Esophagus squamous epithelium (tissue), 5 donors: ENCODE data around the gene STX8. TPM values are rescaled to one million over a fixed set of nuclear protein-coding genes. Genes with fewer than 3 reads are reported as not detected.

Experiments used
- DNase-seq: peaks from one replicate; lab custom pipeline; 2025; lab: John Stamatoyannopoulos, UW
- H3K27ac ChIP-seq, 4 donors: fragments of 200-600 bp; sonication (generic); one replicate each; pipeline ENCODE4 v1.5.1; 2016 to 2019; ENCODE audit warnings: mild to moderate bottlenecking in 1 of 4
- H3K27me3 ChIP-seq, 4 donors: fragments of 200-600 bp; sonication (generic); 1 replicate in 3 of 4; 2 replicates in 1 of 4; pipeline versions ENCODE4 v1.5.1 to v1.6.0; 2017 to 2021; ENCODE audit warnings: antibody characterized with exemption in 1 of 4
- H3K36me3 ChIP-seq, 3 donors: fragments of 200-600 bp; sonication (generic); one replicate each; pipeline ENCODE4 v1.5.1; 2016 to 2019
- H3K4me1 ChIP-seq, 3 donors: fragments of 200-600 bp; sonication (generic); one replicate each; pipeline ENCODE4 v1.5.1; 2017 to 2019
- H3K4me3 ChIP-seq, 4 donors: fragments of 200-600 bp; sonication (generic); 1 replicate in 3 of 4; 2 replicates in 1 of 4; pipeline ENCODE4 v1.5.1; 2016 to 2019; ENCODE audit warnings: mild to moderate bottlenecking in 2 of 4, moderate library complexity in 1 of 4
- H3K9me3 ChIP-seq, 3 donors: fragments of 200-600 bp; sonication (generic); one replicate each; pipeline ENCODE4 v1.5.1; 2016 to 2019
- CTCF ChIP-seq, 6 experiments: fragments of 450-650 bp in 4 of 6; fragments of 200-600 bp in 2 of 6; sonication (generic) in 2 of 6; IDR thresholded peaks; one replicate each; pipeline ENCODE4 v1.5.1; 2016 to 2019; ENCODE audit warnings: antibody characterized with exemption in 6 of 6, mild to moderate bottlenecking in 4 of 6, moderate library complexity in 4 of 6
- POLR2A ChIP-seq, 4 donors: fragments of 450-650 bp; IDR thresholded peaks; one replicate each; pipeline ENCODE4 v1.6.1; 2017; ENCODE audit warnings: antibody characterized with exemption in 4 of 4, mild to moderate bottlenecking in 4 of 4, moderate library complexity in 3 of 4
- WGBS, 2 donors: methylation state at CpG; one replicate each; pipeline ENCODE4 v1.1.5; 2018; 5-methylcytosine and 5-hydroxymethylcytosine counted together
- intact Hi-C: fragments of 100-400 bp; cut with DNase I; formaldehyde crosslinking; loops from one replicate; pipeline ENCODE4 v1.15.0; 2022
- total RNA-seq, 4 donors: library from RNA; depleted of rRNA; stranded (reverse); fragments of >200 nt; gene quantifications; one replicate each; pipeline ENCODE4 v1.1.0, GENCODE V29; 2016
- donor health status: DM: yes; HTN: yes; CAD: no.

STX8 gene
- total RNA-seq, 4 donors from 2014 or later: 31.8 to 66.4 (median 46.5) TPM

GRCh38 chr17:9273428-9274391 lies 301.9 kb downstream of the STX8 start:
- peak overlapping the region in 1 of 4 donors; percentile 37 for H3K4me3 ChIP-seq
- H3K27ac ChIP-seq: peak overlapping the region; percentile 30 to 66 (median 52)
- no peak for TF ChIP-seq CTCF (IDR thresholded peaks at IDR 0.05)
- no peak for TF ChIP-seq POLR2A (IDR thresholded peaks at IDR 0.05)
- H3K4me1 ChIP-seq: no peaks in the 10 kb centered on the region
- WGBS, 2 donors: 64 to 71% methylated on average over 19 to 20 of the region's 21 CpGs
- no peak for DNase-seq
- H3K27me3 ChIP-seq: no peaks in the 10 kb centered on the region
- H3K9me3 ChIP-seq: no peaks in the 10 kb centered on the region
- intact Hi-C loops: no loop called here
- no peaks in the 10 kb centered on the region for H3K36me3 ChIP-seq

- H3K4me3 ChIP-seq: peak overlapping the region in 1 of 4 donors; percentile 37
- H3K27me3 ChIP-seq: no peaks in the 10 kb centered on the region
- no peaks in the 10 kb centered on the region for H3K9me3 ChIP-seq
- no peaks in the 10 kb centered on the region for H3K36me3 ChIP-seq
- DNase-seq: no peak
- 67 to 78% methylated on average over 22 of the region's 22 CpGs for WGBS, 2 donors
- peak overlapping the region; percentile 30 to 66 (median 52) for H3K27ac ChIP-seq
- no peaks in the 10 kb centered on the region for H3K4me1 ChIP-seq
- no peak for TF ChIP-seq POLR2A (IDR thresholded peaks at IDR 0.05)
- TF ChIP-seq CTCF (IDR thresholded peaks at IDR 0.05): no peak
- intact Hi-C loops: no loop called here
Observed at GRCh38 chr17:9272501-9273200, 303.0 kb downstream of the STX8 start.

GRCh38 chr17:9271989-9272388 lies 303.6 kb downstream of the STX8 start:
- peak overlapping the region in 1 of 4 donors; percentile 37 for H3K4me3 ChIP-seq
- TF ChIP-seq CTCF (IDR thresholded peaks at IDR 0.05): no peak
- no peak for TF ChIP-seq POLR2A (IDR thresholded peaks at IDR 0.05)

GRCh38 chr17:9270921-9271320 lies 304.7 kb downstream of the STX8 start:
- Histone ChIP-seq H3K9me3 (no peaks in the 10 kb centered on the region), H3K4me1 (no peaks in the 10 kb centered on the region), H3K27ac (no peak overlapping the region), H3K4me3 (no peak overlapping the region), H3K27me3 (no peaks in the 10 kb centered on the region), H3K36me3 (no peaks in the 10 kb centered on the region)
- WGBS, 2 donors: 83 to 87% methylated on average over 9 of the region's 9 CpGs
- no peak for DNase-seq
- TF ChIP-seq POLR2A (IDR thresholded peaks at IDR 0.05) (no peak), CTCF (IDR thresholded peaks at IDR 0.05) (no peak)
- intact Hi-C loops: no loop called here

More at GRCh38 chr17:9271989-9272388, 303.6 kb downstream of the STX8 start:
- 63 to 75% methylated on average over 6 to 8 of the region's 8 CpGs for WGBS, 2 donors
- Histone ChIP-seq H3K36me3 (no peaks in the 10 kb centered on the region), H3K4me1 (no peaks in the 10 kb centered on the region), H3K9me3 (no peaks in the 10 kb centered on the region), H3K27me3 (no peaks in the 10 kb centered on the region), H3K27ac (peak overlapping the region in 3 of 4 donors; percentile 40 to 66 (median 64))
- intact Hi-C loops: no loop called here
- DNase-seq: no peak
